K562 (cell line): ENCODE data around the gene TADA2A. TPM values are rescaled to one million over a fixed set of nuclear protein-coding genes. Genes with fewer than 3 reads are reported as not detected.

Experiments used
- ATAC-seq: fragments of 200-7000 bp; cut with Tn5 transposase; 3 replicates; pipeline ENCODE4 v1.9.1; 2020; ENCODE audit warnings: moderate library complexity
- BruUV-seq: library from RNA; stranded (reverse); fragments of 400-500 nt; replicated peaks from 2 replicates; lab custom pipeline; 2021; lab: Mats Ljungman, UMichigan
- CTCF ChIA-PET: fragments of 300-600 bp; formaldehyde crosslinking; extraction: SDS; loops from one replicate; lab custom pipeline; 2021; ENCODE audit warnings: low intra/inter-chr PET ratio; lab: Yijun Ruan, JAX
- POLR2A ChIA-PET: fragments of 300-600, 350-650 bp; sonication (Branson Sonifier 250); formaldehyde crosslinking; extraction: SDS; loops from one replicate; lab custom pipeline; 2021; ENCODE audit warnings: antibody characterized with exemption, inconsistent platforms; lab: Yijun Ruan, JAX
- DNase-seq, 4 experiments: peaks; one replicate each; pipeline versions ENCODE4 v3.0.0 to v3.0.0-alpha.2; 2011 to 2018; ENCODE audit warnings: low spot score in 3 of 4, mixed read lengths in 3 of 4; ENCODE audit errors: extremely low read depth in 1 of 4
- FAIRE-seq: peaks from 2 replicates; lab custom pipeline; 2011; peaks lifted over from hg19 to GRCh38; lab: Jason Lieb, UNC
- H2AFZ ChIP-seq: 2 replicates; pipeline ENCODE4 v1.6.0; 2011; ENCODE audit warnings: low read depth, low read length, control low read depth, inconsistent platforms
- H3K27ac ChIP-seq: fragments of 200-600 bp; 3 replicates; pipeline ENCODE4 v1.8.0; 2011; ENCODE audit warnings: low read depth, mild to moderate bottlenecking, control low read depth, inconsistent platforms, low read length, moderate library complexity, mixed read lengths; ENCODE audit errors: extremely low read depth
- H3K27me3 ChIP-seq, 2 experiments: fragments of 300-600 bp in 1 of 2; 2 replicates in 1 of 2; 3 replicates in 1 of 2; pipeline versions ENCODE4 v1.6.0 to v1.8.0; 2011; ENCODE audit warnings: inconsistent platforms in 2 of 2, low read length in 2 of 2, mild to moderate bottlenecking in 1 of 2, mixed read lengths in 1 of 2, moderate library complexity in 1 of 2; ENCODE audit not compliant: control insufficient read depth in 2 of 2, insufficient read depth in 2 of 2
- H3K36me3 ChIP-seq: fragments of 300-600 bp; 3 replicates; pipeline ENCODE4 v1.8.0; 2011; ENCODE audit warnings: mild to moderate bottlenecking, low read length, inconsistent platforms; ENCODE audit not compliant: control insufficient read depth, insufficient read depth
- H3K4me1 ChIP-seq, 2 experiments: fragments of 200-600 bp in 1 of 2; replicated peaks in 1 of 2; 2 replicates in 1 of 2; 3 replicates in 1 of 2; pipeline versions ENCODE4 v1.5.1 to v1.8.0; 2011; ENCODE audit warnings: inconsistent platforms in 2 of 2, low read length in 2 of 2, mild to moderate bottlenecking in 1 of 2, mixed read lengths in 1 of 2, moderate library complexity in 1 of 2; ENCODE audit not compliant: control insufficient read depth in 2 of 2, insufficient read depth in 2 of 2
- H3K4me2 ChIP-seq: 2 replicates; pipeline ENCODE4 v1.6.1; 2011; ENCODE audit warnings: low read length, control low read depth, inconsistent platforms, mixed read lengths; ENCODE audit not compliant: insufficient read depth
- H3K4me3 ChIP-seq: fragments of 200-600 bp; sonication (generic), shearing (Covaris generic); 2 replicates; pipeline ENCODE4 v1.5.1; 2016; ENCODE audit warnings: control low read depth, inconsistent platforms
- H3K79me2 ChIP-seq: fragments of 200-600 bp; 3 replicates; pipeline ENCODE4 v1.8.0; 2011; ENCODE audit warnings: low read length, inconsistent platforms; ENCODE audit not compliant: control insufficient read depth, insufficient read depth
- H3K9ac ChIP-seq, 2 experiments: 2 replicates each; pipeline versions ENCODE4 v1.6.0 to v1.6.1; 2011; ENCODE audit warnings: low read depth in 2 of 2, low read length in 2 of 2, control low read depth in 1 of 2, inconsistent platforms in 1 of 2, mild to moderate bottlenecking in 1 of 2, mixed read lengths in 1 of 2; ENCODE audit not compliant: insufficient read depth in 1 of 2
- H3K9me1 ChIP-seq: one replicate; pipeline ENCODE4 v1.6.0; 2011; ENCODE audit warnings: inconsistent platforms, mild to moderate bottlenecking, low read length, moderate library complexity; ENCODE audit not compliant: control insufficient read depth, insufficient read depth
- H3K9me3 ChIP-seq: replicated peaks from 2 replicates; pipeline ENCODE4 v1.5.1; 2011; ENCODE audit warnings: low read depth, low read length, inconsistent platforms; ENCODE audit not compliant: control insufficient read depth, insufficient read depth
- H4K20me1 ChIP-seq: replicated peaks from 2 replicates; pipeline ENCODE4 v1.6.1; 2011; ENCODE audit warnings: low read length, inconsistent platforms, mixed read lengths; ENCODE audit not compliant: control insufficient read depth, insufficient read depth
- CBFB ChIP-seq: sonication (generic); formaldehyde crosslinking; IDR thresholded peaks from 2 replicates; pipeline ENCODE4 v1.4.0; 2020; ENCODE audit warnings: mild to moderate bottlenecking, missing genetic modification reagents
- NR1H2 ChIP-seq: sonication (generic); formaldehyde crosslinking; IDR thresholded peaks from 2 replicates; pipeline ENCODE4 v1.4.0; 2020; ENCODE audit warnings: mild to moderate bottlenecking, missing genetic modification reagents
- PHF21A ChIP-seq: fragments of 450-650 bp; IDR thresholded peaks from 2 replicates; pipeline ENCODE4 v1.6.1; 2017; ENCODE audit warnings: low read depth, borderline replicate concordance
- POLR2B ChIP-seq: fragments of 450-650 bp; IDR thresholded peaks from 2 replicates; pipeline ENCODE4 v1.6.1; 2018; ENCODE audit warnings: low read depth; ENCODE audit not compliant: partially characterized antibody
- POLR2H ChIP-seq: IDR thresholded peaks from 2 replicates; pipeline ENCODE4 v1.6.1; 2016; ENCODE audit warnings: missing genetic modification characterization, low read depth, mild to moderate bottlenecking, control low read depth, missing compliant biosample characterization, moderate library complexity
- SIX5 ChIP-seq, 2 experiments: IDR thresholded peaks; 2 replicates each; pipeline ENCODE4 v1.6.1; 2011; ENCODE audit warnings: low read length in 2 of 2, borderline replicate concordance in 1 of 2, low read depth in 1 of 2, mild to moderate bottlenecking in 1 of 2, moderate library complexity in 1 of 2; ENCODE audit not compliant: insufficient read depth in 1 of 2
- U2AF1 ChIP-seq: fragments of 200-400 bp; formaldehyde crosslinking; optimal IDR thresholded peaks from 2 replicates; pipeline ENCODE3; 2017; ENCODE audit warnings: mild to moderate bottlenecking, low read depth, low read length, moderate library complexity
- ZBTB2 ChIP-seq: fragments of 450-650 bp; IDR thresholded peaks from 2 replicates; pipeline ENCODE4 v1.6.1; 2016; ENCODE audit warnings: antibody characterized with exemption
- ZNF354B ChIP-seq: fragments of 250-450 bp; sonication (Bioruptor Pico); IDR thresholded peaks from 2 replicates; pipeline ENCODE4 v1.4.0; 2020
- WGBS: fragments of 100-300 bp; shearing (Covaris generic); methylation state at CpG from one replicate; pipeline ENCODE4 v1.1.6; 2016; ENCODE audit warnings: low coverage, mixed read lengths; ENCODE audit not compliant: insufficient coverage; ENCODE audit errors: missing lambda C conversion rate; 5-methylcytosine and 5-hydroxymethylcytosine counted together
- in situ Hi-C: fragments of 300-500 bp; cut with MboI; formaldehyde crosslinking; loops from 4 replicates; pipeline ENCODE4 v1.15.0; 2018; ENCODE audit warnings: inconsistent platforms, mixed read lengths
- intact Hi-C: fragments of 100-400 bp; cut with micrococcal nuclease; formaldehyde crosslinking; loops from 2 replicates; pipeline ENCODE4 v1.14.2; 2022
- polyA plus RNA-seq, 8 experiments: library from polyadenylated mRNA; depleted of rRNA in 4 of 8; stranded (reverse) in 5 of 8; unstranded in 3 of 8; fragments of >200 nt; fragmentation: Nextera tagmentation in 2 of 8; fragmentation: Illumina TruSeq in 1 of 8; extraction: Ambion mirVana in 2 of 8; extraction: Trizol in 1 of 8; gene quantifications; 2 replicates each; pipeline versions ENCODE4 v1.2.1 to v1.2.3, GENCODE V29; 2011 to 2014; ENCODE audit warnings: inconsistent platforms in 1 of 8, missing spikeins in 1 of 8
- total RNA-seq, 7 experiments: library from RNA; depleted of rRNA in 6 of 7; stranded (reverse); fragments of >200 nt in 6 of 7; fragmentation: Illumina TruSeq in 2 of 7; extraction: Trizol in 2 of 7; gene quantifications; 2 replicates each; pipeline versions ENCODE4 v1.2.1 to v1.2.3, GENCODE V29; 2011 to 2021; ENCODE audit warnings: low replicate concordance in 1 of 7

TADA2A gene
- total and polyA plus RNA-seq, 9 of the 15 experiments (the other 6 are each of a cell fraction or from before 2014, with no cell fraction given): 13.8 to 37.7 (median 25.0) TPM

- DNase-seq: no peak
- ChIA-PET POLR2A (no interaction called here), CTCF (no interaction called here)
- in situ Hi-C loops (no loop called here), intact Hi-C loops (no loop called here)
- TF ChIP-seq NR1H2 (CRISPR knock-in tag) (no peak), PHF21A (no peak), POLR2B (no peak), POLR2H (no peak), ZNF354B (CRISPR knock-in tag) (no peak)
- no peaks in the 10 kb centered on the region for H4K20me1 ChIP-seq
- FAIRE-seq: no peak
- H3K4me1 ChIP-seq: no peaks in the 10 kb centered on the region
- no peak overlapping the region for H3K9ac ChIP-seq
- H3K79me2 ChIP-seq: no peaks in the 10 kb centered on the region
- no peaks in the 10 kb centered on the region for H3K9me1 ChIP-seq
- H3K9me3 ChIP-seq: no peaks in the 10 kb centered on the region
- ATAC-seq: no peak
- no TSS peak for BruUV-seq
- H3K27ac ChIP-seq: no peak overlapping the region
- peaks cover 66% of the 10 kb centered on the region for H3K36me3 ChIP-seq
- no peak overlapping the region for H2AFZ ChIP-seq
- no peak overlapping the region for H3K4me2 ChIP-seq
- 88% methylated on average over 7 of the region's 7 CpGs for WGBS
- no peaks in the 10 kb centered on the region for H3K27me3 ChIP-seq
- no peak overlapping the region for H3K4me3 ChIP-seq
These were observed 63.5 kb downstream of the TADA2A start for GRCh38 chr17:37470181-37470580.

GRCh38 chr17:37475731-37476420 is 69.2 kb downstream of the TADA2A start:
- no peaks in the 10 kb centered on the region for H3K4me1 ChIP-seq
- H3K36me3 ChIP-seq: peaks cover 58% of the 10 kb centered on the region
- 73% methylated on average over 1 of the region's 1 CpG for WGBS
- no peak overlapping the region for H3K4me3 ChIP-seq
- no peak overlapping the region for H2AFZ ChIP-seq
- H3K27me3 ChIP-seq: no peaks in the 10 kb centered on the region
- no peaks in the 10 kb centered on the region for H3K9me1 ChIP-seq
- ChIA-PET POLR2A (interaction anchor here (1.0 to 1.1 kb wide), 3 partner anchors 12 to 46 kb away, joined by 3 read pairs; no protein-coding TSS in a partner anchor), CTCF (no interaction called here)
- in situ Hi-C loops (no loop called here), intact Hi-C loops (no loop called here)
- no peak overlapping the region for H3K27ac ChIP-seq
- DNase-seq (no peak), FAIRE-seq (no peak), ATAC-seq (no peak)
- H3K9ac ChIP-seq: no peak overlapping the region
- no peaks in the 10 kb centered on the region for H3K9me3 ChIP-seq
- no peaks in the 10 kb centered on the region for H4K20me1 ChIP-seq
- no peaks in the 10 kb centered on the region for H3K79me2 ChIP-seq
- BruUV-seq: no TSS peak
- no peak overlapping the region for H3K4me2 ChIP-seq
- TF ChIP-seq U2AF1 (no peak), ZBTB2 (no peak), CBFB (CRISPR knock-in tag) (no peak), SIX5 (IDR thresholded peaks at IDR 0.05; ENCODE audit: borderline replicate concordance in 1 of 2, insufficient read depth in 1 of 2, low read depth in 1 of 2, low read length in 2 of 2) (no peak)
